B cell (primary cell): Measurements from ENCODE around the gene WNT9B. TPM values are rescaled to one million over a fixed set of nuclear protein-coding genes. Genes with fewer than 3 reads are reported as not detected.

Source experiments
- ATAC-seq: fragments of 200-7000 bp; cut with Tn5 transposase; one replicate; pipeline ENCODE4 v1.10.0; 2021; ENCODE audit warnings: low read depth, mild to moderate bottlenecking, moderate number of reproducible peaks, moderate library complexity
- CTCF ChIA-PET: fragments of 350-600 bp; sonication (Branson Sonifier 250); formaldehyde crosslinking; loops from one replicate; lab custom pipeline; 2021; ENCODE audit warnings: antibody characterized with exemption, inconsistent platforms; lab: Charles Lee
- POLR2A ChIA-PET: fragments of 350-600 bp; sonication (Branson Sonifier 250); formaldehyde crosslinking; loops from one replicate; lab custom pipeline; 2021; ENCODE audit warnings: antibody characterized with exemption; lab: Charles Lee
- DNase-seq: peaks from one replicate; pipeline ENCODE4 v3.0.0; 2013
- H2AFZ ChIP-seq: 2 replicates; pipeline ENCODE4 v1.6.1; 2012; ENCODE audit warnings: mild to moderate bottlenecking, low read depth, low read length; ENCODE audit not compliant: insufficient read depth, poor library complexity, severe bottlenecking
- H3K27ac ChIP-seq, 2 donors: 1 replicate in 1 of 2; 2 replicates in 1 of 2; pipeline ENCODE4 v1.5.1; 2012 to 2013; ENCODE audit warnings: low read length in 2 of 2, mild to moderate bottlenecking in 2 of 2, moderate library complexity in 1 of 2
- H3K27me3 ChIP-seq, 4 experiments: fragments of 200-600 bp in 1 of 4; sonication (generic) in 1 of 4; replicated peaks in 1 of 4; 1 replicate in 2 of 4; 2 replicates in 2 of 4; pipeline versions ENCODE4 v1.6.1 to v1.7.0; 2013 to 2016; ENCODE audit warnings: low read length in 3 of 4, mild to moderate bottlenecking in 2 of 4, mixed read lengths in 1 of 4, moderate library complexity in 1 of 4; ENCODE audit not compliant: insufficient read depth in 4 of 4, control insufficient read depth in 3 of 4; ENCODE audit errors: control extremely low read depth in 1 of 4
- H3K36me3 ChIP-seq, 2 experiments: replicated peaks in 1 of 2; 1 replicate in 1 of 2; 2 replicates in 1 of 2; pipeline versions ENCODE4 v1.6.1 to v1.7.1; 2013; ENCODE audit warnings: low read length in 1 of 2; ENCODE audit not compliant: insufficient read depth in 2 of 2, control insufficient read depth in 1 of 2; ENCODE audit errors: control extremely low read depth in 1 of 2, extremely low read depth in 1 of 2
- H3K4me1 ChIP-seq, 2 donors: fragments of 200-600 bp in 1 of 2; sonication (generic) in 1 of 2; 1 replicate in 1 of 2; 2 replicates in 1 of 2; pipeline versions ENCODE4 v1.5.1 to v1.6.1; 2013 to 2017; ENCODE audit warnings: low read length in 2 of 2; ENCODE audit not compliant: control insufficient read depth in 2 of 2, insufficient read depth in 2 of 2
- H3K4me2 ChIP-seq: replicated peaks from 2 replicates; pipeline ENCODE3; 2012; ENCODE audit warnings: mild to moderate bottlenecking, low read depth, low read length; ENCODE audit not compliant: poor library complexity, severe bottlenecking
- H3K4me3 ChIP-seq, 5 experiments: fragments of 200-600 bp in 1 of 5; sonication (generic) in 1 of 5; 1 replicate in 3 of 5; 2 replicates in 2 of 5; pipeline versions ENCODE4 v1.5.1 to v1.7.0; 2011 to 2016; ENCODE audit warnings: low read length in 4 of 5, mild to moderate bottlenecking in 4 of 5, low read depth in 2 of 5, control low read depth in 1 of 5, moderate library complexity in 1 of 5; ENCODE audit not compliant: insufficient read depth in 1 of 5; ENCODE audit errors: control extremely low read depth in 1 of 5, extremely low read depth in 1 of 5
- H3K79me2 ChIP-seq: fragments of 200-600 bp; sonication (generic); one replicate; pipeline ENCODE4 v1.6.0; 2016; ENCODE audit warnings: low read length; ENCODE audit not compliant: control insufficient read depth, insufficient read depth
- H3K9ac ChIP-seq: fragments of 200-600 bp; sonication (generic); 2 replicates; pipeline ENCODE4 v1.6.1; 2017; ENCODE audit warnings: mild to moderate bottlenecking, low read length, moderate library complexity
- H3K9me3 ChIP-seq, 3 donors: one replicate each; pipeline versions ENCODE4 v1.6.1 to v1.7.1; 2013; ENCODE audit warnings: low read length in 2 of 3; ENCODE audit not compliant: control insufficient read depth in 2 of 3, insufficient read depth in 1 of 3; ENCODE audit errors: control extremely low read depth in 1 of 3
- H4K20me1 ChIP-seq: 2 replicates; pipeline ENCODE4 v1.6.0; 2012; ENCODE audit warnings: mild to moderate bottlenecking, low read length; ENCODE audit not compliant: insufficient read depth, control insufficient read depth, poor library complexity, severe bottlenecking
- H3K27ac Mint-ChIP-seq: one replicate; pipeline ENCODE4 v1.8.0; 2021; ENCODE audit warnings: mixed read lengths
- H3K27me3 Mint-ChIP-seq: one replicate; pipeline ENCODE4 v1.8.0; 2021; ENCODE audit warnings: mixed read lengths
- H3K4me1 Mint-ChIP-seq: one replicate; pipeline ENCODE4 v1.8.0; 2021; ENCODE audit warnings: mixed read lengths
- H3K4me3 Mint-ChIP-seq: one replicate; pipeline ENCODE4 v1.8.0; 2021; ENCODE audit warnings: mixed read lengths
- H3K9me3 Mint-ChIP-seq: one replicate; pipeline ENCODE4 v1.8.0; 2022; ENCODE audit warnings: mixed read lengths; ENCODE audit not compliant: insufficient read depth
- CTCF ChIP-seq: fragments of 200-600 bp; IDR thresholded peaks from one replicate; pipeline ENCODE4 v1.8.0; 2022; ENCODE audit warnings: antibody characterized with exemption, mild to moderate bottlenecking
- EZH2 ChIP-seq: IDR thresholded peaks from 2 replicates; pipeline ENCODE4 v1.6.1; 2012; ENCODE audit warnings: borderline replicate concordance, low read depth, mild to moderate bottlenecking, moderate library complexity, low read length; ENCODE audit not compliant: insufficient read depth, poor library complexity, severe bottlenecking
- WGBS: methylation state at CpG from one replicate; pipeline ENCODE4 v1.1.5; 2013; ENCODE audit warnings: missing lambda C conversion rate; ENCODE audit not compliant: insufficient coverage; 5-methylcytosine and 5-hydroxymethylcytosine counted together
- intact Hi-C: fragments of 100-400 bp; cut with micrococcal nuclease; formaldehyde crosslinking; loops from one replicate; pipeline ENCODE4 v1.10.0; 2022
- polyA plus RNA-seq: library from polyadenylated mRNA; depleted of rRNA; stranded (reverse); fragments of >200 nt; gene quantifications from 2 replicates; pipeline ENCODE4 v1.2.3, GENCODE V29; 2012
- total RNA-seq, 2 donors: library from RNA; stranded (reverse); fragments of 120-200 nt in 1 of 2; gene quantifications; 1 replicate in 1 of 2; 2 replicates in 1 of 2; pipeline versions ENCODE4 v1.2.3 to v1.2.4, GENCODE V29; 2013 to 2022

WNT9B gene
- total and polyA plus RNA-seq, 2 donors (not counting 1 experiment from before 2014, with no cell fraction given), result not detected

DNA sequence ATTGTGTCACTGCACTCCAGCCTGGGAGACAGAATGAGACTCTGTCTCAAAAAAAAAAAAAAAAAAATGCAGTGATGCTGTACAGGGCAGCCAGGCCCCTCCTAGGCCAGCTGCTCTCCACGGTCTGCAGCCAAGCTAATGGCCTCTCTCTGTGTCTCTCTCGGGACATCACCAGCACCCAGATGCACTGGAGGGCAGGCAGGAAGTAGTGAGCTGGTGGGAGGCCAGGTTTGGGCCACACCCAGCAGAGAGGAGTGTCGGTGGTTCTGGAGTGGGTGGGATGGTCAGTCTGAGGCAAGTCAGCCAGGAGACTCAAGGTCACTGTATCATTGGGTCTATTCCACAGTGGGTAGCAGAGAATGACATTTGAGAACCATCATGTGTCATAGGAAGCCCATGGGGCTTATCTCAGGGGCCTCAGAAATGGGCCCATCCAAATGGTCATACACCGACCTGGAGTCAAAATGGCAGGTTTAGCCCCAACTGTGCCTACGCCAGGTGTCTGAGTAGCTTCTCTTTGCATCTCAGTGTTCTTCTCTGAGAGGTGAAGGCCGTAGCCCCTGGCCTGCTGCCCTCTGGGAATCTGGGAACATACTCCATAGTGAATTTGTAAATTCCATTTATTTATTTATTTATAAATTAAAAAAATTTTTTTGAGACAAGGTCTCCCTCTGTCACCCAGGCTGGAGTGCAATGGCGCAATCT is 22.7 kb downstream of the WNT9B start:
- TF ChIP-seq EZH2, result no peak
- TF ChIP-seq CTCF, result no peak
- no peaks in the 10 kb centered on the region for H3K27me3 ChIP-seq
- no peaks in the 10 kb centered on the region for H3K9me3 ChIP-seq
- H3K4me1 ChIP-seq, result no peaks in the 10 kb centered on the region
- intact Hi-C loops, result no loop called here
- no peak overlapping the region for H3K4me3 Mint-ChIP-seq
- H4K20me1 ChIP-seq, result no peaks in the 10 kb centered on the region
- H2AFZ ChIP-seq, result no peak overlapping the region
- ChIA-PET CTCF (no interaction called here), POLR2A (no interaction called here)
- no peaks in the 10 kb centered on the region for H3K36me3 ChIP-seq
- no peaks in the 10 kb centered on the region for H3K27me3 Mint-ChIP-seq
- no peaks in the 10 kb centered on the region for H3K4me1 Mint-ChIP-seq
- ATAC-seq, result no peak
- H3K9ac ChIP-seq, result no peak overlapping the region
- no peak overlapping the region for H3K27ac ChIP-seq
- DNase-seq, result no peak
- no peak overlapping the region for H3K27ac Mint-ChIP-seq
- H3K4me3 ChIP-seq, result no peak overlapping the region
- no peak overlapping the region for H3K4me2 ChIP-seq
- no peaks in the 10 kb centered on the region for H3K79me2 ChIP-seq
- WGBS, result 55% methylated on average over 5 of the region's 7 CpGs
- no peaks in the 10 kb centered on the region for H3K9me3 Mint-ChIP-seq

GRCh38 chr17:46874906-46875305 is 23.5 kb downstream of the WNT9B start:
- Histone ChIP-seq H3K79me2 (no peaks in the 10 kb centered on the region), H3K27ac (no peak overlapping the region), H3K4me1 (no peaks in the 10 kb centered on the region), H3K4me3 (no peak overlapping the region), H3K9me3 (no peaks in the 10 kb centered on the region), H4K20me1 (no peaks in the 10 kb centered on the region), H2AFZ (no peak overlapping the region), H3K36me3 (no peaks in the 10 kb centered on the region), H3K27me3 (no peaks in the 10 kb centered on the region), H3K4me2 (no peak overlapping the region), H3K9ac (no peak overlapping the region)
- no peaks in the 10 kb centered on the region for H3K9me3 Mint-ChIP-seq
- ChIA-PET POLR2A (no interaction called here), CTCF (no interaction called here)
- TF ChIP-seq CTCF (no peak), EZH2 (no peak)
- H3K4me1 Mint-ChIP-seq, result no peaks in the 10 kb centered on the region
- H3K27ac Mint-ChIP-seq, result no peak overlapping the region
- WGBS, result 90% methylated on average over 16 of the region's 16 CpGs
- H3K27me3 Mint-ChIP-seq, result no peaks in the 10 kb centered on the region
- DNase-seq (no peak), ATAC-seq (no peak)
- intact Hi-C loops, result no loop called here
- H3K4me3 Mint-ChIP-seq, result no peak overlapping the region
